Activated CD4-positive, alpha-beta T cell treated with anti-CD3 and anti-CD28 coated beads, Interleukin-2, amount 10 ng/mL, durations not matched to agents 24 days and 14 days (primary cell): ENCODE results near the gene SFMBT2. TPM values are rescaled to one million over a fixed set of nuclear protein-coding genes. Genes with fewer than 3 reads are reported as not detected.

Experiments used
- DNase-seq: peaks from one replicate; pipeline ENCODE4 v3.0.0; 2022
- H3K27ac Mint-ChIP-seq: one replicate; pipeline ENCODE4 v1.8.0; 2022; ENCODE audit warnings: mild to moderate bottlenecking, mixed read lengths
- H3K27me3 Mint-ChIP-seq: one replicate; pipeline ENCODE4 v1.8.0; 2022; ENCODE audit warnings: mixed read lengths
- H3K36me3 Mint-ChIP-seq: one replicate; pipeline ENCODE4 v1.8.0; 2022; ENCODE audit warnings: low read depth, mild to moderate bottlenecking, mixed read lengths
- H3K4me1 Mint-ChIP-seq: one replicate; pipeline ENCODE4 v1.8.0; 2021; ENCODE audit warnings: mixed read lengths
- H3K4me3 Mint-ChIP-seq: one replicate; pipeline ENCODE4 v1.8.0; 2022; ENCODE audit warnings: mild to moderate bottlenecking, moderate library complexity, mixed read lengths
- H3K9me3 Mint-ChIP-seq: one replicate; pipeline ENCODE4 v1.8.0; 2021; ENCODE audit warnings: mixed read lengths
- intact Hi-C: fragments of 100-400 bp; cut with micrococcal nuclease; formaldehyde crosslinking; loops from one replicate; pipeline ENCODE4 v1.15.1; 2023
- total RNA-seq: library from RNA; stranded (reverse); gene quantifications from 2 replicates; pipeline ENCODE4 v1.2.3, GENCODE V29; 2022

SFMBT2 gene
- total RNA-seq, 1 donor from 2014 or later, result 24.9 TPM

DNA sequence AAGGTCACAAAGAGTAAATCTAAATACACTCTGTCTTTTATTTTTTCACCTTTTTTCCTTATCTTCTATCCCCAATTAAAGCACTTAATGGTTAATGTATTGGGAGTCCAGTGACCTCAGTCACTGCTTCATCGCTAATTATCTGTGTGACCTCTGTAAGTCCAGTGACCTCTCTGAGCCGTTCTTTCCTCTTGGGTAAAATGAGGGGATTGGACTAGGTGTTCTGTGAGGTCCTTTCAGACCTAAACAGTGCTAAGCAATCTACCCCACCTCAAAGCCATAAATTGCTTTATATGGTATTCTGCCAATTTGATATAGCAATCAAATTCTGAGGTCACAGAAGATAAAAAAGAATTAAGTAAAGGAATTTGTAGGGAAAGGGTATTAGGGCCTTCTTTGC lies 3.9 kb upstream of the SFMBT2 start:
- no peak overlapping the region for H3K4me3 Mint-ChIP-seq
- no peak for DNase-seq
- H3K27ac Mint-ChIP-seq, result no peak overlapping the region
- H3K36me3 Mint-ChIP-seq, result no peaks in the 10 kb centered on the region
- H3K4me1 Mint-ChIP-seq, result peaks cover 30% of the 10 kb centered on the region
- H3K9me3 Mint-ChIP-seq, result no peaks in the 10 kb centered on the region
- H3K27me3 Mint-ChIP-seq, result peaks cover 30% of the 10 kb centered on the region
- intact Hi-C loops, result loop anchor here (5.0 to 10.0 kb wide), 3 partner anchors 572 to 990 kb away; no protein-coding TSS in a partner anchor

GRCh38 chr10:7412928-7413282 lies 2.1 kb upstream of the SFMBT2 start:
- H3K27me3 Mint-ChIP-seq, result peaks cover 30% of the 10 kb centered on the region
- H3K4me3 Mint-ChIP-seq, result peak overlapping the region; percentile 56
- DNase-seq, result no peak
- intact Hi-C loops, result loop anchor here (10.0 kb wide), 1 partner anchor 988 kb away; no protein-coding TSS in a partner anchor
- peaks cover 2% of the 10 kb centered on the region for H3K36me3 Mint-ChIP-seq
- no peaks in the 10 kb centered on the region for H3K9me3 Mint-ChIP-seq
- H3K4me1 Mint-ChIP-seq, result peaks cover 30% of the 10 kb centered on the region
- no peak overlapping the region for H3K27ac Mint-ChIP-seq

GRCh38 chr10:7412237-7412927 lies 1.5 kb upstream of the SFMBT2 start:
- H3K4me1 Mint-ChIP-seq, result peaks cover 26% of the 10 kb centered on the region
- intact Hi-C loops, result loop anchor here (10.0 kb wide), 1 partner anchor 988 kb away; no protein-coding TSS in a partner anchor
- peaks cover 2% of the 10 kb centered on the region for H3K36me3 Mint-ChIP-seq
- peaks cover 30% of the 10 kb centered on the region for H3K27me3 Mint-ChIP-seq
- H3K9me3 Mint-ChIP-seq, result no peaks in the 10 kb centered on the region
- H3K27ac Mint-ChIP-seq, result peak overlapping the region; percentile 34
- peak overlapping the region; percentile 56 for H3K4me3 Mint-ChIP-seq
- peak; percentile 77 for DNase-seq

DNA sequence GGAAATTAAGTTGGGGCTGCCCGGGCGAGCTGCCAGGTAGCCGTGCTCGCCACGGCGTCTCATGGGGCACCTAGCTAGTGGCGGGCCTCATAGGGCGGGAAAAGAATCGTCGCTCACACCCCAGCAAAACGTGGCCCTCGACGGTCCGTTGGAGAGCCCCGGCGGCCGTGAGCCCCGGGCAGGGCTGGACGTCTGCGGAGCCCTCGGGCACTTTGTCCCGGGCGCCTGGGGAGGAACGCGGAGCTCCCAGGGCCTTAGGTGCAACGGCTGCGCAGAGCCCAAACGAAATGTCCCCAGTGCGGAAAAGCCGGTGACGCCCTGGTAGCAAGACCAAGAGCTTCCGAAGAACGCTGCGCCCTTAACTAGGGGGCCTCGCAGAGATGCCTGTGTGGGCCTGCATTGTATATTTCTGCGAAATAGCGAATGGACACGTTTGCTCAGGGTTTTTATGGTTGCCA lies 866 bp upstream of the SFMBT2 start:
- H3K4me1 Mint-ChIP-seq, result peaks cover 22% of the 10 kb centered on the region
- H3K27me3 Mint-ChIP-seq, result peaks cover 30% of the 10 kb centered on the region
- DNase-seq, result peak; percentile 70
- peaks cover 2% of the 10 kb centered on the region for H3K36me3 Mint-ChIP-seq
- H3K9me3 Mint-ChIP-seq, result no peaks in the 10 kb centered on the region
- H3K27ac Mint-ChIP-seq, result peak overlapping the region; percentile 97
- intact Hi-C loops, result loop anchor here (2.0 to 10.0 kb wide), 2 partner anchors 223 to 987 kb away; no protein-coding TSS in a partner anchor
- peak overlapping the region; percentile 95 for H3K4me3 Mint-ChIP-seq

DNA sequence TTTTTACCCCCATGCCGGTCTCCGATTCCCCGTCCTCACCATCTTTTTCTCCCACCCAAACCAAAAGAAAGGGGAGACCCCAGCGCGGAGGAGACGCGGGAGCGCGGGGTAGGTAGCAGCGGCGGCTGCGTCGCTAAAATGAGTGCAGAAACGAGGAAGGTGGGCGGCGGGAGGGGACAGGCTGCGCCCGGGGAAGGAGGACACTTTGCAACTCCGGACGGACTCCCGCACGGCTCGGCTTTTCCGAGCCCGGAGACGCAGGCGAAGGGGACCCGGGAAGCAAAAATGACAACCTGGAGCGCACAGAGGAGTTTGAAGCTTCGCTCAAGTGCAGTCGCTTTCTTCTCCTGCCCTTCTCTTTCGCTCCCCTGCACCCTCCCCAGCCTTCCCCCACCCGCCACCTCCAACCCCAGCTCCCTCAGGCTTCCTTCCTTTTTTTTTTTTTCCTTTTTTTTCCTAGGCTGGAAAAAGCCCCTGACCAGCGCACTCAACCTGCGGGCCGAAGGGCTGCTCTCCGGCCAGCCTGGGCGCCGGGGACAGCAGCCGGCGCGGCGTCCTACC lies 453 bp downstream of the SFMBT2 start:
- Mint-ChIP-seq H3K36me3 (peaks cover 10% of the 10 kb centered on the region), H3K9me3 (no peaks in the 10 kb centered on the region), H3K4me1 (peaks cover 29% of the 10 kb centered on the region), H3K4me3 (peak overlapping the region; percentile 95), H3K27me3 (peaks cover 29% of the 10 kb centered on the region), H3K27ac (peak overlapping the region; percentile 97)
- intact Hi-C loops, result loop anchor here (2.0 to 10.0 kb wide), 2 partner anchors 222 to 986 kb away; no protein-coding TSS in a partner anchor
- DNase-seq, result peak; percentile 81

DNA sequence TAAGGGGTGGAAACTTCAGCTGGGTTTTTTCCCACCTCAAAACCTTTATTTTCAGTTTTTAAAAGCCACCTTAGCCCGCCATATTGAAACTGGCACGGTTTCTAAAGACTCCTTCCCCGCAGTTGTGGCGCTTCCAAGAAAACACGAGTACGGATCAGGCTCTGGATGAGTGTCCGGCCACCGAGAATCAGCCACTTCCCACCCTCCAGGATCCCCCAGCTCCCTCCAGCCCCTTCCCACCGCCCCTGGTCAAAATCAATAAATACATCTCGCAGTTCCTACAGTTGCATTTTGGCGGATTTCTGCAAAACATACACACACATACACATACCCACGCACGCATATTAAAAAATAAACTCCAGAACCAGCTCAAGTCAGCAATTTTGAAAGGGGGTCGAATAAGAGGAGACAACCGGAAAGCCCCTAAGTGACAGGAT lies 1.1 kb downstream of the SFMBT2 start:
- peak overlapping the region; percentile 95 for H3K4me3 Mint-ChIP-seq
- H3K9me3 Mint-ChIP-seq, result no peaks in the 10 kb centered on the region
- intact Hi-C loops, result loop anchor here (1.0 to 10.0 kb wide), 10 partner anchors 75 to 985 kb away; no protein-coding TSS in a partner anchor
- H3K36me3 Mint-ChIP-seq, result peaks cover 15% of the 10 kb centered on the region
- peak overlapping the region; percentile 97 for H3K27ac Mint-ChIP-seq
- H3K4me1 Mint-ChIP-seq, result peaks cover 36% of the 10 kb centered on the region
- H3K27me3 Mint-ChIP-seq, result peaks cover 23% of the 10 kb centered on the region
- DNase-seq, result peak; percentile 80

GRCh38 chr10:7409045-7409731 lies 1.6 kb downstream of the SFMBT2 start:
- peak; percentile 85 for DNase-seq
- peaks cover 19% of the 10 kb centered on the region for H3K27me3 Mint-ChIP-seq
- peaks cover 41% of the 10 kb centered on the region for H3K4me1 Mint-ChIP-seq
- intact Hi-C loops, result loop anchor here (1.0 to 2.0 kb wide), 8 partner anchors 75 to 490 kb away; no protein-coding TSS in a partner anchor
- H3K36me3 Mint-ChIP-seq, result peaks cover 21% of the 10 kb centered on the region
- no peaks in the 10 kb centered on the region for H3K9me3 Mint-ChIP-seq
- peak overlapping the region; percentile 97 for H3K27ac Mint-ChIP-seq
- peak overlapping the region; percentile 95 for H3K4me3 Mint-ChIP-seq

- Mint-ChIP-seq H3K27ac (peak overlapping the region; percentile 97), H3K4me3 (peak overlapping the region; percentile 95), H3K4me1 (peaks cover 39% of the 10 kb centered on the region), H3K36me3 (peaks cover 24% of the 10 kb centered on the region), H3K9me3 (no peaks in the 10 kb centered on the region), H3K27me3 (peaks cover 14% of the 10 kb centered on the region)
- peak; percentile 87 for DNase-seq
- intact Hi-C loops, result loop anchor here (1.0 to 2.0 kb wide), 8 partner anchors 76 to 490 kb away; no protein-coding TSS in a partner anchor
These were observed 2.4 kb downstream of the SFMBT2 start for GRCh38 chr10:7408291-7409044.

DNA sequence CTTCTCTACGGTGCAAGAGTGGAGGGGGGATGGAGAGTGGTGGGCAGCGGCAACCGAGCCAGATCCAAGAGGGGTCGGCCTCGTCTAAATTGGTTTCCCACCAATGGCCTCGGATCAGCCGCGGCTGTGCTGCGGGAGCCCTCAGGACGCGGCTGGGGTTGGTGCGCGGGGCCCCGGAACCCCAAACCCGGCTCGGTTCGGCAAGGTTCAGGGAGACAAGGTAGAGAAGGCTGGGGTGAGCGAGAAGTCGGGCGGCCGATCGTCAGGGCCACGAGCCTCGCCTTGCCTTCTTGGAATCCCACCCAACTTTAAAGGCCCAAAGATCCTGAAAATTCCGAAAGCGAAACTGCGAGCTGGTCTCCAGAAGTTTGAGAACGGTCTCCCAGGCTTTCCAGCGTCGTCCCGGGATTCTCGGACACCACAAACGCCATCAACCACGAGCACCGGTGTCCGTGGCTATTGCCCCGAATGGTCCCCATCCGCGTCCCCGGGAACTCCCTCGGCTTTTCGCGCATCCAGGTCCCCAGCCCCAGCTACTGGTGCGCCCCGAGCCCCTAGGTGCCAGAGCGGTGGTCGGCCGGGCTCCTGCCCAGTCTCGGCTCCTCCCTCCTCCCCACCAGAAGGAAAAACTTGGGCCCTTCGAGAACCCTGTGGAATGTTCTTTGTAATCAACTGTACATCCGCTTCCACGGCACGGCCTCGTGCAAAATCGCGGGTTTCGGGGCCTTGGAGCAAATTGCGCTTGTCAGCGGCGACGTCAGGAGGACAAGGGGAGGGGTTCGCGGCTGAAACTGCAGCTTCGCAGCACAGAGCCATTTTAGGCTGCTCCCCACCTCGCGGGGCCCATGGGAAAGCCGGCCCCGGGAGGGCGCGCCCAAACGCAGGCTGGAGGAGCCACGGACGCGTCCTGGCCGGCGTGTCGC lies 3.2 kb downstream of the SFMBT2 start:
- peak overlapping the region; percentile 84 for H3K27ac Mint-ChIP-seq
- peaks cover 11% of the 10 kb centered on the region for H3K27me3 Mint-ChIP-seq
- H3K4me3 Mint-ChIP-seq, result peak overlapping the region; percentile 95
- peaks cover 38% of the 10 kb centered on the region for H3K4me1 Mint-ChIP-seq
- no peaks in the 10 kb centered on the region for H3K9me3 Mint-ChIP-seq
- H3K36me3 Mint-ChIP-seq, result peaks cover 28% of the 10 kb centered on the region
- DNase-seq, result peak; percentile 83
- intact Hi-C loops, result loop anchor here (2.0 kb wide), 3 partner anchors 93 to 489 kb away; no protein-coding TSS in a partner anchor

GRCh38 chr10:7406712-7407333 lies 4.0 kb downstream of the SFMBT2 start:
- intact Hi-C loops, result no loop called here

DNA sequence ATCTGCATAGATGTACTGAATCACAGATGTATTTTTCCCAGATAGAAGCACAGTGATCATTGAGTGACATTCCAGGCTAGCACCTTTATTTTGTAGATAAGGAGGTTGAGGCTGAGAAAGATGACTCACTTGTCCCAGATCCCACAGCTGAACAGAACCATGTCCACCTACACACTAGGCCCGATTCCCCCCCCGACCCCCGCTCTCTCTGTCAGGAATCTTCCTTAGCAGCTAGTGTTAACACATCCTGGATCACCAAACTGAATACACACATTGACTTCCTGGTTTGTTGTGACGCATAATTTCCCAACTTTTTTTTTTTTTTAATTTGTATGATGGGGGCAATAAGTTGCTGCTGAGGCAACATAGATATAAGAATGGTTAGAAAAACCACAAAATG lies 5.2 kb downstream of the SFMBT2 start:
- Mint-ChIP-seq H3K4me1 (peaks cover 36% of the 10 kb centered on the region), H3K36me3 (peaks cover 34% of the 10 kb centered on the region), H3K27me3 (no peaks in the 10 kb centered on the region), H3K9me3 (no peaks in the 10 kb centered on the region), H3K4me3 (peak overlapping the region; percentile 55), H3K27ac (peak overlapping the region; percentile 72)
- no peak for DNase-seq
- intact Hi-C loops, result no loop called here

More at GRCh38 chr10:7406712-7407333, 4.0 kb downstream of the SFMBT2 start:
- peaks cover 35% of the 10 kb centered on the region for H3K4me1 Mint-ChIP-seq
- H3K36me3 Mint-ChIP-seq, result peaks cover 29% of the 10 kb centered on the region
- no peaks in the 10 kb centered on the region for H3K9me3 Mint-ChIP-seq
- H3K4me3 Mint-ChIP-seq, result peak overlapping the region; percentile 73
- DNase-seq, result no peak
- peaks cover 3% of the 10 kb centered on the region for H3K27me3 Mint-ChIP-seq
- H3K27ac Mint-ChIP-seq, result peak overlapping the region; percentile 48

DNA sequence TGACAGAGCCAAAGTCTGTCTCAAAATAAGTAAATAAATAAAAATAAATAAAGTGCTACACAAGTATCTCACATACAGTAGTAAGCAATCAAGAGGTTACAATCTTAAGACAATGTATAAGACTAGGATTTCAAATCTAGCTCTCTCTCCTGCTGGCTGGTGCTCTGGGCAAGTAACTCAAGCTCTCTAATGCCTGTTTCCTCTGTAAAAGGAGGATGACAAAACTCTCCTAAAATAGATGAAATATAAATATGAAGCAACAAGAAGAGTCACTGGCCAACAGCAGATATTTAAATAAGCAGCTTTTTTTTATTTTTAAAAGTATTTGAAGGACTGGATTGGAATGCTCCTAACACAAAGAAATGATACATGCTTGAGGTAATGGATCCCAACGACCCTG lies 7.2 kb downstream of the SFMBT2 start:
- H3K27ac Mint-ChIP-seq, result no peak overlapping the region
- H3K4me3 Mint-ChIP-seq, result no peak overlapping the region
- no peaks in the 10 kb centered on the region for H3K9me3 Mint-ChIP-seq
- intact Hi-C loops, result no loop called here
- DNase-seq, result no peak
- no peaks in the 10 kb centered on the region for H3K27me3 Mint-ChIP-seq
- peaks cover 41% of the 10 kb centered on the region for H3K36me3 Mint-ChIP-seq
- H3K4me1 Mint-ChIP-seq, result peaks cover 37% of the 10 kb centered on the region
